WTC11 (cell line): Measurements from ENCODE around the gene ALK.

Source experiments
- AR ChIP-seq: fragments of 250-450 bp; sonication (Bioruptor Pico); IDR thresholded peaks from 2 replicates; pipeline ENCODE4 v1.9.0; 2021; ENCODE audit warnings: mild to moderate bottlenecking
- GABPB1 ChIP-seq: sonication (generic); formaldehyde crosslinking; IDR thresholded peaks from 2 replicates; pipeline ENCODE4 v1.8.1; 2023; ENCODE audit warnings: mild to moderate bottlenecking, missing genetic modification reagents
- MAX ChIP-seq: sonication (generic); formaldehyde crosslinking; IDR thresholded peaks from 2 replicates; pipeline ENCODE4 v1.8.0; 2022; ENCODE audit warnings: mild to moderate bottlenecking, missing genetic modification reagents
- NFE2L1 ChIP-seq: sonication (generic); formaldehyde crosslinking; IDR thresholded peaks from 2 replicates; pipeline ENCODE4 v1.8.1; 2023; ENCODE audit warnings: missing genetic modification reagents
- SP1 ChIP-seq: sonication (generic); formaldehyde crosslinking; conservative IDR thresholded peaks from 2 replicates; pipeline ENCODE4 v1.8.1; 2022; ENCODE audit warnings: missing genetic modification reagents
- TP53 ChIP-seq: sonication (generic); formaldehyde crosslinking; IDR thresholded peaks from 2 replicates; pipeline ENCODE4 v1.8.1; 2023; ENCODE audit warnings: mild to moderate bottlenecking, missing genetic modification reagents
- ZBTB21 ChIP-seq: sonication (generic); formaldehyde crosslinking; IDR thresholded peaks from 2 replicates; pipeline ENCODE4 v1.8.1; 2023; ENCODE audit warnings: mild to moderate bottlenecking, missing genetic modification reagents, borderline replicate concordance
- ZBTB43 ChIP-seq: sonication (generic); formaldehyde crosslinking; IDR thresholded peaks from 2 replicates; pipeline ENCODE4 v1.8.1; 2023; ENCODE audit warnings: mild to moderate bottlenecking, missing genetic modification reagents
- TF ChIP-seq, protein P1 (sequence below): fragments of 200-600 bp; IDR thresholded peaks from 2 replicates; pipeline ENCODE4 v1.8.0; 2022; ENCODE audit warnings: antibody characterized with exemption
- TF ChIP-seq, protein P2 (sequence below): sonication (generic); formaldehyde crosslinking; IDR thresholded peaks from 2 replicates; pipeline ENCODE4 v1.8.1; 2023; ENCODE audit warnings: mild to moderate bottlenecking, missing genetic modification reagents, moderate library complexity
- TF ChIP-seq, protein P3 (sequence below): sonication (generic); formaldehyde crosslinking; IDR thresholded peaks from 2 replicates; pipeline ENCODE4 v1.8.1; 2022; ENCODE audit warnings: missing genetic modification reagents, borderline replicate concordance

DNA sequence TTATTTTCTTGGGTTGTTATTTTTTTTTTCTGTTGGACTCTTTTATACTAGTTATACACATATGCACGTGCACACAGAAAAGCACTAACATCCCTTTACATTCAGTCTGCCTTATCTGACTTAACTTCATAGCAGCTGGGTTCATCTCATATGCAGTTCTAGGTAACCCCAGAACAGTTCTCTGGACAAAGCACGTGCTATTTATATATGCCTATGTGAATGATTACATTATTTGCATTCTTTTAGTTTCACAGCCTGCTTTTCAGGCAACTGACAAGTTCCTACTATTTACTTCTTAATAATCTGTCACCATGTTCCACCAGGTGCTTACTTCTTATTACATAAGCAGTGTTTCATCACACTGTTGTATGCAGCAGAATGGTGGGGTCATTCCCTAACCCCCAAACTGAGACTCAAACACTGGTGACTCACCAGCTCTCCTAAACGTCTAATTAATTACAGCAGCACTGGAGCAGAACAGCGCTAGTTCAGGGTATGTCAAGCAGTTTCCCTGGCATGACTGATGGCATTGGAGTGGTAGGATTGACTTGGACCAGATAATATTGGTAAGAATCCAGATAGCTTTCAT lies 433.3 kb downstream of the ALK start:
- TF ChIP-seq, protein P1, sequence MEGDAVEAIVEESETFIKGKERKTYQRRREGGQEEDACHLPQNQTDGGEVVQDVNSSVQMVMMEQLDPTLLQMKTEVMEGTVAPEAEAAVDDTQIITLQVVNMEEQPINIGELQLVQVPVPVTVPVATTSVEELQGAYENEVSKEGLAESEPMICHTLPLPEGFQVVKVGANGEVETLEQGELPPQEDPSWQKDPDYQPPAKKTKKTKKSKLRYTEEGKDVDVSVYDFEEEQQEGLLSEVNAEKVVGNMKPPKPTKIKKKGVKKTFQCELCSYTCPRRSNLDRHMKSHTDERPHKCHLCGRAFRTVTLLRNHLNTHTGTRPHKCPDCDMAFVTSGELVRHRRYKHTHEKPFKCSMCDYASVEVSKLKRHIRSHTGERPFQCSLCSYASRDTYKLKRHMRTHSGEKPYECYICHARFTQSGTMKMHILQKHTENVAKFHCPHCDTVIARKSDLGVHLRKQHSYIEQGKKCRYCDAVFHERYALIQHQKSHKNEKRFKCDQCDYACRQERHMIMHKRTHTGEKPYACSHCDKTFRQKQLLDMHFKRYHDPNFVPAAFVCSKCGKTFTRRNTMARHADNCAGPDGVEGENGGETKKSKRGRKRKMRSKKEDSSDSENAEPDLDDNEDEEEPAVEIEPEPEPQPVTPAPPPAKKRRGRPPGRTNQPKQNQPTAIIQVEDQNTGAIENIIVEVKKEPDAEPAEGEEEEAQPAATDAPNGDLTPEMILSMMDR: no peak
- TF ChIP-seq MAX (CRISPR knock-in tag): no peak
- TF ChIP-seq ZBTB43 (CRISPR knock-in tag): no peak
- TF ChIP-seq GABPB1 (CRISPR knock-in tag): no peak
- TF ChIP-seq, protein P2, sequence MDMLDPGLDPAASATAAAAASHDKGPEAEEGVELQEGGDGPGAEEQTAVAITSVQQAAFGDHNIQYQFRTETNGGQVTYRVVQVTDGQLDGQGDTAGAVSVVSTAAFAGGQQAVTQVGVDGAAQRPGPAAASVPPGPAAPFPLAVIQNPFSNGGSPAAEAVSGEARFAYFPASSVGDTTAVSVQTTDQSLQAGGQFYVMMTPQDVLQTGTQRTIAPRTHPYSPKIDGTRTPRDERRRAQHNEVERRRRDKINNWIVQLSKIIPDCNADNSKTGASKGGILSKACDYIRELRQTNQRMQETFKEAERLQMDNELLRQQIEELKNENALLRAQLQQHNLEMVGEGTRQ: no peak
- no peak for TF ChIP-seq SP1 (CRISPR knock-in tag)
- no peak for TF ChIP-seq NFE2L1 (CRISPR knock-in tag)
- TF ChIP-seq, protein P3, sequence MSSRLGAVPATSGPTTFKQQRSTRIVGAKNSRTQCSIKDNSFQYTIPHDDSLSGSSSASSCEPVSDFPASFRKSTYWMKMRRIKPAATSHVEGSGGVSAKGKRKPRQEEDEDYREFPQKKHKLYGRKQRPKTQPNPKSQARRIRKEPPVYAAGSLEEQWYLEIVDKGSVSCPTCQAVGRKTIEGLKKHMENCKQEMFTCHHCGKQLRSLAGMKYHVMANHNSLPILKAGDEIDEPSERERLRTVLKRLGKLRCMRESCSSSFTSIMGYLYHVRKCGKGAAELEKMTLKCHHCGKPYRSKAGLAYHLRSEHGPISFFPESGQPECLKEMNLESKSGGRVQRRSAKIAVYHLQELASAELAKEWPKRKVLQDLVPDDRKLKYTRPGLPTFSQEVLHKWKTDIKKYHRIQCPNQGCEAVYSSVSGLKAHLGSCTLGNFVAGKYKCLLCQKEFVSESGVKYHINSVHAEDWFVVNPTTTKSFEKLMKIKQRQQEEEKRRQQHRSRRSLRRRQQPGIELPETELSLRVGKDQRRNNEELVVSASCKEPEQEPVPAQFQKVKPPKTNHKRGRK (CRISPR knock-in tag): no peak
- TF ChIP-seq AR: no peak
- TF ChIP-seq TP53: no peak
- no peak for TF ChIP-seq ZBTB21 (CRISPR knock-in tag)
